HG03064 (cell line): ENCODE data around the gene STN1.

Source experiments
- ATAC-seq: cut with Tn5 transposase; IDR thresholded peaks from one replicate; pipeline ENCODE4 v1.9.1; 2021; ENCODE audit warnings: low read depth; ENCODE audit not compliant: unreplicated experiment

The STN1 gene

DNA sequence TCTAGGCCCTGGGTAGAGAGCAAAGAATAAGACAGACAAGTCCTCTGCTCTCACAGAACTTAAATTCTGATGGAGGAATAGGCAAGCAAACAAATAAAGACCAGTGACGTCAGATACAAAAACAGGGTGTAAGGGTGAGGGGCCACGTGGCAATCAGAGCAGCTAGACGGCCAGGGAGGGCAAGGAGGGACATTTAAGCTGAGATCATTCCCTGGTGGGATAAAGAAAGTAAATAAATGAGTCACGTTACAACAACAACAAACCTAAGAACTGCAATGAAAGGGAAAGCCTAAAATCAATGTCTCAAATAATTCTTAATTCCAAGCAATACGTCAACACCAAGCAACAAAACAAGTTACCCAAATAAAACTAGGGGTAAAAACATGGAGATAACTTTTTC is 21.8 kb downstream of the STN1 start:
- ATAC-seq: no peak

DNA sequence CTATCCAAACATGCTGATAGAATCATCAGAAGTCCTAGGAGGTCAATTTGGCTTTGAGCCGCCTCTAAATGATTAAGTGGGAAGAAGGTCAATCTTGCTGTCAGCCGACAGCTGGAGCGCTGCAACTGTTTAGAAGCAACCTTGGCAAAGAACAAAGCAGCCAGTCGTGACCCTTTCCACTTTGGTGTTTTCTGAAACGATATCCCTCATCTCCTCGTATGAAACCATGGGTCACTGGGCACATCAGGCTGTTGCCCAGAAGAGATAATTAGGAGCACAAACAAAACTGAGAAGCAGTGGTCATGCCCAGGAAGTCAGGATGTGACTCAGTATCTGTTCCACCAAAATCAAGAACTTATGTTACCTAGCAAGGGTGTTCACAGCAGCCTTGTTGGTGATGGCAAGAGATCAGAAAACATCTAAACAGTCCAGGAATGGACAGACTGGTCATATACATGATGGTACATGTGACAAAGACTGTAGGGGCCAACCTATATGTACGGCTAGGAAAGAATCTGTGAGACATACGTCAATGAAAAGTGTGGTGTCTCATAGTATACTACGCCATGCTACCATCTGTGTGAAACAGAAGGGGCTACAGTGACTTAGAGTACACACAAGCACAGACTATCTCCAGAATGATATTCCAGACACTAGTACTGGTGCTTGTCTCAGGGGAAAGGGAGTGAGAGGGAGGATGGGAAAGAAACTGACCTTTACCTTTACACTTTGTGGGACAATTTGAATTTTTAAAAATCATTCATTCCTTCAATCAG is 22.4 kb downstream of the STN1 start:
- ATAC-seq: no peak

DNA sequence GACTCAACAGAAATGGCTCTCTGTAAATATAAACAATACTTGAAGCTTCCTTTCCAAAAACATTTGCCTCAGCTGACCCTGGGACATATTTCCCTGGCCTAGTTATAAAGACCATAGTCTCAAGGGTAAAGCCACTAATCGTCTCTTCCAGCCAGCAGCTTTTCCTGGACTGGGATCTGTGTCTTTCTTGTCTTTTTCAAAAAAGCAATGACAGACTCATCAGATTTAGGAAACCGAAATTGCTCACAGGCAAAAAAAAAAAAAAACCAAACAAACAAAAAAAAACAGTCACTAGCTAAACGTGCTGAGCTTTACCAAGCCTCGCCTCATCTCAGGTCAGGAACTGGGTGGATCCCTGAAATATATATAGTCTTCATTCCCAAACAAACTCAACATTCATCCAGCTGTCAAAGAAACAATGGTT is 23.5 kb downstream of the STN1 start:
- no peak for ATAC-seq

DNA sequence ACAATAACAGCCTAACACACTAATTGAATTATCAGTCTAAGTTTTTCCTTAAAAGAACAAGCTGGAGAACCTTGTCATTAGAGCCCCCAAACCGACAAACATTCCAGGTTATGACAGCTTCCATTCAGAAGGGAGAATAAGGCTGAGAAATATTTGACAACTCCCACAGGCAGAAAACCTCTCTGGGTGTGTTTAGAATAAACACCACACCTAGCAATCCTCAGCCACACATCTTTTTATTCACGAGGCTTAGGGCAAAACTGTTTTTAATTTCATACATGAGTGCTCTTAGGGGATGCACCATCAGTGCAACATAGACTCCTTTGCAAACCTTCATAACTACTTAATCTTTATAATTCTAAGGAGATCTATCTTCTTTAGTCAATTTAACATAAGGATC is 24.2 kb downstream of the STN1 start:
- no peak for ATAC-seq

DNA sequence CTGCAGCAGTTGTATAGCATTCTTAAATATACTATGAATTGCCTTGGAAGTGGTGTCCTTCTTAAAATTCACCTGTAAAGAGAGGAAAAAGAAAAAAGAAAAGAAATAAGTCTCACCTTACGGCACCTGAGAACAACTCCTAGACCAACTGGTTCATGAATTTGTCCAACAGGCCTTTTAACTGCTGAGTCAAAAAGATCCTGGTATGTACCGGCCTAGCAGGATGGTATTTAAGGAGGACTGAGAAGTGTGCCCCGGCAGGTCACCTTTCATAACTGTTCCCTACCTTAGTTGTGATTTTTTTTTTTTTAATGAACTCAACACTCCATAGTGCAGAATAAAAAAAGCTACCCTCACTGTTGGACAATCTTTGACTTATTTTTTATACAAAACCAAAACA is 25.8 kb downstream of the STN1 start:
- no peak for ATAC-seq

DNA sequence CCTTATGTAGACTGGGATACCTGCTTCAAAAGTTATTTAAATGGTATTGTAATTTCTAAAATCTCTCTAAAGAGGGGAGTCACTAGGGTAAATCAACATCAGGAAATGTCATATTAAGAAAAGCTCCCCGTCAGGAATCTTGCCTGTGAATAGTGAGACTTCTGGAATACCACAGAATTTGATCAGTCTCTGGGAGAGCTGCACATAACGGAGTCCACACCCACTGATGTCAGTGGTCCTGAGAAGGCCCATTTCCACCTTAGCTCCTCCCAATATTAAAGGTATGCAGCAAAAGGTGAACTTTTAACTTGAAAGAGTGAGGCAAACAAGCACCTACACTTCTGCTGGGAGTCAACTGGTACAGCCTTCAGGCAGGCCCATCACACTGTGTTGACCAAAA is 27.3 kb downstream of the STN1 start:
- no peak for ATAC-seq

DNA sequence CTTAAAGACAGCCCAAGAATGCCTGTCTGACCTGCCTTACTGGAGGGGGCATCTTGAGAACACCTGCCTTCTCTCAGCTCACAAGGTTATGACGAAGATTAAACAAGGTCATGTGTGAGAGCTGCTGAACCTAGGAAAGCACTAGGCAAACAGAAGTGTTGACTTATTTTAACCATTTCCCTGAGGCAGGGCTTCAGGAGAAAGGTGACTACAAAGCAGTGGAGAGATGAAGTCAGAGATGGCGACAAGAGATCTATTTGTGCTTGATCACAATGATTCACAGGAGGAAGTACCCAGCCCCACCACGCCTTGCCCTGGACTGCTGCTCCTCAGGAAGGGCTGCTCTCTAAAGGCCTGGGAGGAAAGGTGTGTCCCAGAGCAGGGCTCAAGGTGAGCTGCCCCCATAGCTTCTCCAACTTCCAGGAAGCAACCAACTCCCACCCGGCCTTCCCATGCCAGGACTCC is 27.8 kb downstream of the STN1 start:
- no peak for ATAC-seq

DNA sequence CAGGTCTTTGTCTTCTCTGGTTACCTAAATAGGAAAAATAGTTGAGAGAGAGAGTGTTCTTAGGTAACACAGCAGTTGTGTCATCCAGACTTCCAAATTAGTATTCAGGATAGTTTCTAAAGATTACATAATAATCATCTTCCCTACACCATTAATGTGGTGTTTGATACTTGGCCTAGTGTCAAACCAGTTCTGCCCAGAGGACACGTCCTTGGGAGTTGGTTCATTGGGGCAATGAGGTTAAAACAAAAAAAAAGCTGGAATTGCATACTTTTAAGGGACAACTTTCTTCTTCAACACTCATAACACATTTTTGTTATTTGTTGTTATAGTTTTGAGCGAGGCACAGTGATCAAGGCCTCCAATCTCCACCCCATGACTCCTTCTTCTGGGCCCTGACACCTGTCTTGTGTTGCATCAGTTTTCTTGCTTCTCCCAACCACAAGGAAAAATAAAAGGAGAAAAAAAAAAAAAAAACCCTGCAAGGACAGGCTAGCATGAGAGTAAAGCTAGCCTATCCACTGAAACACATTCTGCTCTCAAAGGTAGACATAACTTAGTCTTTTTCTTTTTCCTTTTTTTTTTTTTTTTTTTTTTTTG is 28.8 kb downstream of the STN1 start:
- no peak for ATAC-seq

DNA sequence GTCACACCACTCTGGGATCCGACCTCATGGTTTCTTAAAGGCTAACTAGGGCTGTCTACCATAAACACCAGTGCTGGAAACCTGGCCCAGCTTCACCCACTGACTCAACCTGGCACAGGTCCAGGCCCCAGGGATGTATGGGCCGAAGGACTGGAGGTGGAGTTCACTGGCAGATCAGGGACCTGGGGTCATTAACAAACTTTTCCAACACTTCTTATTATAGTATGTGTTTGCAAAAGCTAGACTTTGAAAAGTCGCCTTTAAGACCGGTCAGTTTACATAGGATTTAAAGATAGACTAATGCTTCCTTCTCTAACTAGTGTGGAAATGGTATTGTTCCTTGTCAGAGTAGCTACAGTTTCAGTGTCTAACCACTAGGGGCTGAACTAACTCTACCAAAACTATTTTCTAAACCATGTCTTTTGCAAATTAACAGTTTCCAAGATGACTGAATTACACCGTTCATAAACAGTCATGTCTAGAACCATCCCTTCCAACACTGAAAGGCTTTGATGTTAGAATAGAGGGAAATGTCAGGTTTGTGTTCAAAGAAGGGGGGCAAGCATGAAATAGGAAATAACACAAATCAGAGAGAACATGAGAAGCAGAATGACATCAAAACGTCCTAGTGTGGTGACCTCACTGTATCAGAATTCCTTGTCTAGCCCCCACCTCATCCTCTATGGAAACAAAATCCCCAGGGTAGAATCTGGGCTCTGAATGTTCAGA is 29.7 kb downstream of the STN1 start:
- ATAC-seq: no peak

DNA sequence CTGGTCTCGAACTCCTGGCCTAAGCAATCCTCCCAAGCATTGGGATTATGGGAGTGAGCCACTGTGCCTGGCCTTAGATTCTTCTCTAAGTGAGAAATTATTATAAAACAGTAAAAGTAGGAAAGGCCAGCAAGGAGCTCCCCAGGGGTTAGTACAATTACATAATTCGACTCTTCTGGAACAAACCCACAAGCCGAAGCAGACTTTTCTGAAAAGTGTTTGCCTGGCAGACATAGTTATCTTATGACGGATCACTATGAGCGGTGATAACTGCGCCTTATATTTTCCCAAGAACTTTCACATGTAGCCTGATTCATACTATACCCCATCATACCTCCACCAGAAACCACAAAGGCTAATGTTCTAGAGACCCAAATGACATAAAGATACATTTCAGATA is 32.4 kb downstream of the STN1 start:
- no peak for ATAC-seq

DNA sequence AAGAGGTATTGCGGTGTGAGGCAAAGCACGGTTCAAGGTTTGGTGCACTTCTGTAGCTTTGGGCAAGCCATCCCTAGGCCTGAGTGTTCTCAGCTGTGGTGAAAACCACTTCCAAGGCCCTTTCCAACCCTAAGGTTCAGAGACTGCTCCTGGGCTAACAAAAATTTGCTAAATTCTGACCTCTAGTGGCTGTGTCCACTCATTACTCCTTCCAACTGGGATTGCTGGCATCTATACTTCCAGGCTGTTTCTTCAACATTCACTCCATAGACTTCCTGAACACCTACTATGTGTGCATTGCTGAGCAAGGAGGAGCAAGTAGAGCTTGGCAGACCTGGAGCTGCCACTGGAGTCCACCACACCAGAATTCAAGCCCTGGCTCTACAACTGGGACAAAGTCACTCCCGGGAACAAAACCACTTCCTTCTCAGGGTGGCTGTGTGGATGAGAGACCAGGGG is 33.3 kb downstream of the STN1 start:
- no peak for ATAC-seq

DNA sequence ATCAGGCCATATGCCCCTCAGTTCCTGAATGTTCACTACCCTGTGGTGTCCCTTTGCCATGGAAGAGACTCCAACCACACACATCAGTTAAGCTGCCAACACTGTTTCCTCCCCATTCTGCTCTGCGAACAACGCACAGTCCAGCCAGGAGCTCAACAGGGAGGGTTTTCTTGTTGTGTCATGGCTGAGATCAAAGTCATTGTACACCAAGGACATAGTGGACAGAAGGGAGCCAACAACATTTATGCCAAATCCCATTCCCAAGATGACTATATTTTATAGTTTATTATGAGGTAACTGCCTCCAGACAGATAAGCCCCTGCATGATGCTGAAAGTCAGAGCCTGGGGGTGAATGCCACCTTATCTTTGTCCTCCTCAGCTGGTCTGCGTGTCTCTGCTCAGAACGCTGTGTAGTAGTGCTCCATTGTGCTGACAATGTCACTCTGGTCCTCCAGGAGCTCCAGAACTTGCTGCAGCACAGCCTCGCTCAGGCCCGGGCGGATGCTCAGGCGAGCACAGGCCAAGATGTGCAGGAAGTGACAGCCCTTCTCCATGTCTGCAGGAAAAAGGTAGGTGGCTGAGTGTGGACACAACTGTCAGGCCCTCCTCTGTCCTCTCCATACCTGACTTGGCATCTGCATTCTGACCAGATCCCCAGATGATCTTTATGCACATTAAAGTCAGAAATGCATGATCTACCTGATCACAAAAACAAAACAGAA is 35.5 kb downstream of the STN1 start:
- no peak for ATAC-seq

DNA sequence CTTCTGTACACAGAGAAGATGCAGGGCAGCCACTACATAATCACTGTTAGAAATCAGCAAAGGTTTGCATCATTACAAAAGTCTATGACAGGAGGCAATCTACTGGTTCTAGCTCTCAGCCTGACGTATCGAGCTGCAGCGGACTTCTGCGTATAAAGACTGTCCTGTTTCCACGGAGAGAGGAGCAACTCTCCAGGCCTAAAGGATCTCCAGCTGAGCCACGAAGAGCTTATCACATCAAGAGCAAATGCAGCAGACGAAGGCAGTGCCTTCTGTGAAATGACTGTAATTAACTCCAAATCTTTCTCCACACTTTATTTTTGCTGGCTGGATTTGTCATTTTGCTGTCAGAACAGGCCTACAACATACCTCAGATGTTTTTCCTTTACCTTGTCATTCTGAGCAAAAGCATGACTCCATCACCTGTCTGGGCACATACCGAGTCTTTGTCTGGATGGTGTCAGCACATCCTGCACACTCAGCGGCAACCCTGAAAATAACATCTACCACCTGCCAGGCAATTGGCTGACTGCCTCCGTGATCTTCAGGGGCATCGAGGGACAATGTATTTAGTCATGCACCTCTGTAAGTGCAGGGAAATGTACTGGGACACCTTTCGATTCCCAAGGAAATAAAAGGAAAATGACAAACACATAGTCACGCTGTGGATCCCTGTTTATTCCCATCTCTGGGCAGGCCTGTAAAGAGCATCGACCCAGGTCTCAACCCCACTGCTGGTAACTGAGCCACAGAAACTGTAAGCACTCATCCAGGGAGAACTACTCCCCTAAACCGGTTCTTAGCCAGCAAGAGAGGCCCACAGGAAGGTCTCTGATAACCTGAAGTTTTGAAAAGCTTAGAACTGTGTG is 36.3 kb downstream of the STN1 start:
- ATAC-seq: no peak

DNA sequence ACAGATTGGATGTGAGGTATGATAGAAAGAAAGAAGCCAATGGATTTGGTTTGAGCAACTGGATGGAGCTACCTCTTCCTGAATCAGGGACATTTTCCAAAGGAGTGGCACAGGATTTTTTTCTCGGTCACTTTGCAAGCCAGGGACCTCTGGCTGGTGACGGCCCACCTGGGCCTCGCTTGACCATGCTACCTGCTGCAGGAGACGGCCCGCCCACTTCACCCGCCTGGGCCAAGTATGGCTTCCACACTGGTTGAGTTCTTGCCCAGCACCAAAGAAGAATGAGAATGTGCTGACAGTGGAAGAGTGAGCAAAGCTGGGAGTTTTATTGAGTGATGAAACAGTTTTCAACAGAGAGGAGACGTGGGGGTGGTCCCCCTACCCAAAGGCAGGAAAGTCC is 38.2 kb downstream of the STN1 start:
- ATAC-seq: no peak

DNA sequence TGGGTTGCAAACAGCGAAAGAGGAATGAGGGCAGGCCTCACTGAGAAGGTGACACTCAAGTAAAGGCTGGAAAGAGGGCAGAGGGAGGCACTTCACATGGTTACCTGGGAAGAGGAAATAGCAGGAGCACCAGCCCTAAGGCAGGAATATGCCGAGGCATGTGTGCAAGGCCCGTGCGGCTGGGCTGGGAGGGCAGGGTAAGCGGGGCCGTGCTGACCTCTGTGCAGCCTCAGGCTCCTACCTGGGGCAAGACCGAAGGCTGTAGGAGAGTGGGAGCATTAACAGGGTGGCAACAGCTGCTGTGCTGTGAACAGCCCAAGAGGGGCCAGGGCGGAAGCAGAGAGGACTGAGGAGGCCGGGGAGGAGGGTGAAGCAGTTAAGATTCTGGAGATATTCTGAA is 38.6 kb downstream of the STN1 start:
- ATAC-seq: no peak

DNA sequence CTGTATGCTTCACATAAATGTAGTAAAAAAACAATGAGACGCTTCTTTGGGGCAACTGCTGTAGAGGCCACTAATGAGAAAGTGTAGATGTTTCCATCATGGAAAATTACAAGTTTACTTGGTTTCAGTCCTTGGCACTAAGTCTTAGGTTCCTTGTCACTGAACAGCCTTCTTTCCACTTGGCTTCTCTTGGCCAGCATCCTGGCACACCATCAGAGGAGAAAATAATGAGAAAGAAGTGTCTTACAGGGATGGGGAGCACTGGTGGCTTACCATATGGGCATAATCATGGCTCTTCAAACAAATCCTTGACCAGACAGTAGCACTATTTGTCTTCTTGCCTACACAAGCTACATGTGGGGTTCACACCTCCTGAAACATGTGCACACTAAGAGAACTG is 40.1 kb downstream of the STN1 start:
- no peak for ATAC-seq

DNA sequence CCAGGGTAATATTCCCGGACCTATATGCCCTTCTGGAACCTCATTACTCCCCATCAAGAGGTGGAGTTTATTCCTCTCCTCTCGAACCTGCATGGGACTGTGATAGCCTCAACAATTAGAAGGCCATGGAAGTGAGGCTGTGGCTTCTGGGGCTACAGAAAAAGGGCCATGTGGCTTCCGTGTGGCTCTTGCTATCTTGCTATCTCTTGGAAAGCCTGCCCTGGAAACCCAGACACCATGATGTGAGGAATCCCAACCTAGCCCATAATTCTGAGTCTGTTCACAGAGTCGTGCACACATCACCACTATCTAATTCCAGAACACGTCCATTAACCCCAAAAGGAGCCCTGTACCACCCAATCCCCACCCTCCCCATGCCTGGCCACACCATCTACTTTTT is 41.8 kb downstream of the STN1 start:
- no peak for ATAC-seq

DNA sequence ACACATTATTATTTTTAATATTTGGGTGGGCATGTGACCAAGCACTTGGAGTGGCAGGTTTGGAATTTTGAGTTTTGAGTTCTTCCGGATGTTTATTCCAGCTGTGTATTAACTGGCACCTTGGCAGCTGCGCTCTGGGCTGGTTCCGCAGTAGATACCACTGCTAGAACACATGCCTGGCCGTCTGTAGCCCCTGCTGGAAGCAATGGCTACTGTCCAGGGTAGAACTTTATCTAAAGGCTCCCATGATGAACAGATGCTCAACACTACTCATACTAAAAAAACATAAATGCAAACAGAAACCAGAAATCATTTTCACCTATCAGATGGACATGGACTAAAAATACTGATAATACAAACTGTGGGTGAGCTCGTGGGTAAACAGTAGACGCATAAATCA is 43.3 kb downstream of the STN1 start:
- ATAC-seq: no peak

DNA sequence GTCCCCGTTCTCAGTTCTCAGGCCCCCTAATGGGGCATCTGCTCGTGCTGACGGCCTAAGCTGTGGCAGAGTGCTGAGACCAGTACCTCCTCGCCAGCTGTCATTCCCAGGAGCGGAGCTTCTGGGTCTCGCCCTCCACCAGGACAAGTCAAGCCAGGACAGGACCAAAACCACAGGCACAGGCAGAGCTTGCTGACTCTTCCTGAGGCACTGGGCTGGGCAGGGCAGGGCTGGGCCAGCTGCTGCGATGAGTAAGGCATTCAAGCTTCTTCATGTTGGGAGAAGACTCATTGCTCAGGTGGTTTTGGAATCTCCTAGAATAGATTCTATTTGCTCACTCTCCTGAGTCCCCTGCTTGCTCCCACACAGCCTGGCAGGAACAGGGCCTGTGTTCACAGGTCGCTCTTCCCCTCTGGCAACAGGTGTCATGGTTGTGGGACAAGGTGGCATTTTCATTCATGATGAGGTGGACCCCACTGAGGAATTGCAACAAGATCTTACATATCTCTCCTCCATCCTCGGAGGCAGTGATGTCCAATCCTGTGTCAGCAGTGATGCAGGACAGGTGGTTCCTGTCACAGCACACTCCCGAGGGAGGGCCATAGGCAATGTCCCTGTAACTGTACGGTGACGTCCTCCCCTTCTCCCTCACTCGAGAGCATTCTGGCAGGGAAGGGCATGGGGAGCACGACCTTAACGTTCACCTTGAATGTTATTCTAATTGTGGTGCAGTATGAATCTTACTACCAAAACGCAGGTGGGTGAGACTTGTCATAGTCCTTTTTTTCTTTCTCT is 45.6 kb downstream of the STN1 start:
- no peak for ATAC-seq
